Skeletal muscle tissue (tissue), 4 donors: ENCODE results near the gene MRTFA. TPM values are rescaled to one million over a fixed set of nuclear protein-coding genes. Genes with fewer than 3 reads are reported as not detected.

Experiments
- H3K27ac ChIP-seq: one replicate; pipeline ENCODE4 v1.7.0; 2013; ENCODE audit warnings: mild to moderate bottlenecking, low read depth, low read length, inconsistent platforms
- H3K27me3 ChIP-seq, 3 donors: one replicate each; pipeline ENCODE4 v1.7.0; 2013; ENCODE audit warnings: low read length in 3 of 3; ENCODE audit not compliant: control insufficient read depth in 3 of 3, insufficient read depth in 3 of 3
- H3K36me3 ChIP-seq, 3 donors: one replicate each; pipeline ENCODE4 v1.7.0; 2013; ENCODE audit warnings: low read length in 3 of 3; ENCODE audit not compliant: control insufficient read depth in 3 of 3, insufficient read depth in 3 of 3
- H3K4me1 ChIP-seq, 3 donors: one replicate each; pipeline ENCODE4 v1.7.0; 2013; ENCODE audit warnings: low read length in 3 of 3, mild to moderate bottlenecking in 3 of 3; ENCODE audit not compliant: control insufficient read depth in 3 of 3, insufficient read depth in 3 of 3
- H3K4me3 ChIP-seq, 3 donors: one replicate each; pipeline ENCODE4 v1.7.0; 2013; ENCODE audit warnings: low read length in 3 of 3
- H3K9ac ChIP-seq, 3 donors: one replicate each; pipeline ENCODE4 v1.7.0; 2013; ENCODE audit warnings: low read length in 3 of 3, mild to moderate bottlenecking in 3 of 3, moderate library complexity in 2 of 3, low read depth in 1 of 3
- H3K9me3 ChIP-seq, 3 donors: one replicate each; pipeline ENCODE4 v1.7.0; 2013; ENCODE audit warnings: low read length in 3 of 3; ENCODE audit not compliant: control insufficient read depth in 3 of 3
- total RNA-seq: library from RNA; depleted of rRNA; stranded (reverse); fragments of >200 nt; gene quantifications from one replicate; pipeline ENCODE4 v1.2.3, GENCODE V29; 2014
- donor health status: Osteomylitis.

Gene MRTFA
- total RNA-seq, 1 donor from 2014 or later, result 25.6 TPM

DNA sequence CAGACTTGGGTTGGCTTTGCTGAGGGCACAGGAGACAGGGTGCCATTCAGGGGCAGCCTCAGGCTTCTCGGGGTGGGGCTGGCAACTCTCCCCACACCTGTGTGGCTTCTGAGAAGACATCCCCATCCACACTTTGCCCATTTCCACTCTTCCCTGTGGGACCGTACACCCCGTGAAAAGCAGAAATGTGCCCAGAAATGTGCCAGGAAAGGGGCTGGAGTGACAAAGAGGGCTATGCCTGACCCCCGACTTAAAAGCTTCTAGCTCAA is 215.5 kb downstream of the MRTFA start:
- peaks cover 61 to 86% (median 76%) of the 10 kb centered on the region in 3 donors for H3K36me3 ChIP-seq

DNA sequence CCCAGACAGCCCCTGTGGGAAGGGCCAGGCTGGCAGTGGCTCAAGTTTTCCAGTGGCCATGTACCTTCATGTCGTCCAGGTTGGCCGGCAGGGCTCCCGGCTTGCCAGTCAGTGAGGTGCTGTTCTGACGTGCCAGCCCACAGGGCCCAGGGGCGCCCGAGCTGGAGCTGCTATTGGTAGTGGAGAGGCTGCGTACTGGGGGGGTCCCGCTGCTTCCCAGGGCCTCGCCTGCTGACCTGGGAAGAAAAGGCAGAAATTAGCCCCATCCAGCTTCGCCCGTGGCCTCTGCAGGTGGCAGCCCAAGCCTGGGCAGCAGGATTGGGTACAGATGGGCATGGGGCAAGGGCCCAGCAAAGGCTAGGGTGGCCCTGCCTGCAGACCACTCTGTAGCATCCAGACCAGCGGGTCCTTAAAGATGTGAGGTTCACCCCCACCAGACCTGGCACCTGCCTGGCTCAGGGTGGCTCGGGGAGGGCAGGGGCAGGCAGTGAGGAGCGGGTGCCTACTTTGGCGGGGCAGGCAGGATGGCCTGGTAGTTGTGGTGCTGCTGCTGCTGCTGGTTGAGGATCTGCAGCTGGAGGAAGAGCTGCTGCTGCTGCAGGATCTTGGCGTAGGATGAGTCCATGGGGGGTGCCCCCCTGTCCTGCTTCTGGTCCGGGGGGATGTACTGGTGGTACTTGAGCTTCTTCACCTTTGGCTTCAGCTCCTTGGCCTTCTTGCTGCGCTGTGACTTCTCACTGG is 216.0 kb downstream of the MRTFA start:
- no peak overlapping the region for H3K9ac ChIP-seq
- no peaks in the 10 kb centered on the region for H3K9me3 ChIP-seq
- no peak overlapping the region for H3K4me3 ChIP-seq
- peaks cover 63 to 84% (median 77%) of the 10 kb centered on the region in 3 donors for H3K36me3 ChIP-seq
- no peak overlapping the region for H3K27ac ChIP-seq
- peaks cover 36 to 46% (median 36%) of the 10 kb centered on the region in 3 donors for H3K4me1 ChIP-seq
- H3K27me3 ChIP-seq, result no peaks in the 10 kb centered on the region

More for the DNA sequence above, 215.5 kb downstream of the MRTFA start:
- Histone ChIP-seq H3K27ac (no peak overlapping the region), H3K9me3 (no peaks in the 10 kb centered on the region), H3K27me3 (no peaks in the 10 kb centered on the region), H3K4me3 (no peak overlapping the region), H3K9ac (no peak overlapping the region), H3K4me1 (peaks cover 39 to 46% (median 41%) of the 10 kb centered on the region in 3 donors)

- Histone ChIP-seq H3K27me3 (no peaks in the 10 kb centered on the region), H3K9ac (no peak overlapping the region), H3K4me3 (no peak overlapping the region), H3K36me3 (peaks cover 57 to 77% (median 74%) of the 10 kb centered on the region in 3 donors), H3K27ac (no peak overlapping the region), H3K4me1 (peaks cover 28 to 44% (median 31%) of the 10 kb centered on the region in 3 donors), H3K9me3 (no peaks in the 10 kb centered on the region)
Observed at GRCh38 chr22:40419718-40420117, 216.8 kb downstream of the MRTFA start.

DNA sequence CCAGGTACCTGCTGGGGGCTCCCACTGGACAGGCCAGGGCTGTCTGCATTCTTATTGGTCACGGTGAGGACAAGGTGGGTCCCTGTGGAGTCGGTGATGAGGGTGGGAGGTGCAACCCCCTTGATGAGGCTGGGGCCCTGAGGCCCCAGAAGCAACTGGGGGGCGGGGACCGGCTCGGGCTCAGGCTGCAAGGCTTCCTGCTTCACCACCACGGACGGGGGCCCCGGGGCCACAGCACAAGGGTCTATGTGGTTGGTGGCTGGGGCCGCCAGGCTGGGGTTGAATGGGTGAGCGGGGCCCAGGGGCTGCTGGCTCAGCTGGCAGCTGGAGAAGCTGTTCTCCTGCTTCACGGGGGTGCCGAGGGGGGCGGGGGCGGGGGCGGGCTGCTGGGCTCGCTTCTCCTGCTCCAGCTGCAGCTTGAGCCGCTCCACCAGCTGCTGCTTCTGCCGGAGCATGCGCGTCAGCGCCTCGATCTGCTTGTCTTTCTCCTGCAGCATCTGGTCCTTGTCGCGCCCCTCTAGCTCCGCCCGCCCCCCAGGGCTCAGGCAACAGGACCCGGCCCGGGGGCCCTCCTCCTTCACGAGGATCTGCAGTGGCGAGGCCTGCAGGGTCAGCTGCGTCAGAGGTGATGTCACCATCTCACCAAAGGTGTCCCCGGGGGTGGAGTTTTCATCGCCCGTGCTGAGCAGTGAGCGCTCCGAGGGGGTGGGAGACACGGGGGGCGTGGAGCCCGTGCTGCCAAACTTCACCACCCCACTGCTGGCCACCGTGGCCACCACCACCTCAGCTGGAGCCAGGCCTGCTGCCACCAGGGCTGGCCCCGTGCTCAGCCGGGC is 217.9 kb downstream of the MRTFA start:
- H3K9ac ChIP-seq, result no peak overlapping the region
- H3K27ac ChIP-seq, result no peak overlapping the region
- H3K36me3 ChIP-seq, result peaks cover 57 to 71% (median 69%) of the 10 kb centered on the region in 3 donors
- H3K9me3 ChIP-seq, result no peaks in the 10 kb centered on the region
- H3K4me3 ChIP-seq, result no peak overlapping the region
- no peaks in the 10 kb centered on the region for H3K27me3 ChIP-seq
- peaks cover 16 to 32% (median 20%) of the 10 kb centered on the region in 3 donors for H3K4me1 ChIP-seq

DNA sequence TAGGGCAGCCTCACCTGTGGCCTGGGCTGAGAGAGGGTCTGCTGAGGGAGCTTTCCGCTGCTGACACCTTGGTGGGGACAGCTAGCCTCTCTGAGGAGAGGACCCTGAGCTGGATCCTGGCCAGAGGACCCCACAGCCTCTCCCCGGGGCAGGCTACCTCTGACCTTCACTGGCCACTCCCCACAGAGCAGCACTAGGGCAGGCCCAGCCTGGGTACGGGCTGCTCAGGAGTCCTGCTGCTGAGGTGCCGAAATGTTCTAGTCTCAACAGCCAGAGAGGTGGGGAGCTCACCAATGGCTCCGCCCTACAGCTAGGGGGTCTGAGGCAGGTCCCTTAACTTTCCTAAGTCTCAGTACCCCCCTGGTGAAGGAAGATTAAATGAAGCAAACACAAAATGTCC is 218.6 kb downstream of the MRTFA start:
- Histone ChIP-seq H3K9ac (no peak overlapping the region), H3K27me3 (no peaks in the 10 kb centered on the region), H3K4me1 (peaks cover 11 to 25% (median 14%) of the 10 kb centered on the region in 3 donors), H3K36me3 (peaks cover 52 to 64% (median 62%) of the 10 kb centered on the region in 3 donors), H3K4me3 (no peak overlapping the region), H3K9me3 (no peaks in the 10 kb centered on the region), H3K27ac (no peak overlapping the region)

DNA sequence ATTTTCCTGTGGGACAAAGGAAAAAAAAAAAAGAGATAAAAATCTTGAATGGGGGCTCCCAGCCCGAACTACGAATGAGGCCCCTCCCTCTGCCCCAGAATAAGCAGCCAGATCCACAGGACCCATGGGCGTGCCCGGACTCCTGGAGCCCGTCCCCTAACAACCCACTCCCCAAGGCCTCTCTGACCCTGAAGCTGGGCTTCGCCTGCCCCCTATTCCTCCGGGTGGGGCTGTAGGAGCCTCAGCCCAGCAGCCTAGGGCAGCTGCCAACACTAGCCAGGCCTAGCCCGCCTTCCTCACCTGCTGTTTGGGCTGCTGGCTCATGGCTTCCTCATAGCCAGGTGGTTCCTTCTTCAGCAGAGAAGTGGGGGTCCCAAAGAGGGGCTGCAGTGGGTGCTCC is 219.5 kb downstream of the MRTFA start:
- Histone ChIP-seq H3K4me1 (peaks cover 3 to 17% (median 6%) of the 10 kb centered on the region in 3 donors), H3K9ac (no peak overlapping the region), H3K9me3 (no peaks in the 10 kb centered on the region), H3K27ac (no peak overlapping the region), H3K27me3 (no peaks in the 10 kb centered on the region), H3K4me3 (no peak overlapping the region), H3K36me3 (peaks cover 45 to 59% (median 54%) of the 10 kb centered on the region in 3 donors)

DNA sequence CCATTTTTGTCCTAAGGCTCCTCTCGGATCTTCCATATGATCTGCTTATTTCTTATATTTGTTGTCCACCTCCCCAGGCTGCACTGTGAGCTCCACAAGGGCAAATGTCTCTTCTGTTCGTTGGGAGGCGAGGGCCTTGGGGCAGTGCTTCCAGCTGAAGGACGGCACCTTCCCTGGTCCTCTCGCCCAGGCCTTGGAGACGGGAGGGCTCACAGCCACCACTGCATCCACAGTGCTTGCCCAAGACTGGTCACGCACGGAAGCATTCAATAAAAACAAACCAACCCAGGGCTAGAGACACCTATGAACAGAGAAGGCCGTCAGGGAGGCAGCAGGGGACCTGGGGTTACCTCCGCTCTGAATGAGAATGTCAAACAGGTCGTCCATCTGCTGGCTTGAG is 219.9 kb downstream of the MRTFA start:
- Histone ChIP-seq H3K9me3 (no peaks in the 10 kb centered on the region), H3K27ac (no peak overlapping the region), H3K36me3 (peaks cover 42 to 57% (median 51%) of the 10 kb centered on the region in 3 donors), H3K9ac (no peak overlapping the region), H3K4me1 (peaks cover 0 to 13% (median 5%) of the 10 kb centered on the region in 3 donors), H3K4me3 (no peak overlapping the region), H3K27me3 (no peaks in the 10 kb centered on the region)

- Histone ChIP-seq H3K9ac (no peak overlapping the region), H3K27ac (no peak overlapping the region), H3K9me3 (no peaks in the 10 kb centered on the region), H3K27me3 (no peaks in the 10 kb centered on the region), H3K4me1 (peaks cover 3 to 15% (median 5%) of the 10 kb centered on the region in 3 donors), H3K4me3 (no peak overlapping the region), H3K36me3 (peaks cover 42 to 56% (median 52%) of the 10 kb centered on the region in 3 donors)
Observed at GRCh38 chr22:40416267-40416570, 220.3 kb downstream of the MRTFA start.

GRCh38 chr22:40415531-40416266 is 220.8 kb downstream of the MRTFA start:
- Histone ChIP-seq H3K9ac (no peak overlapping the region), H3K4me1 (peaks cover 7 to 20% (median 8%) of the 10 kb centered on the region in 3 donors), H3K4me3 (no peak overlapping the region), H3K36me3 (peaks cover 42 to 56% (median 52%) of the 10 kb centered on the region in 3 donors), H3K27me3 (no peaks in the 10 kb centered on the region), H3K27ac (no peak overlapping the region), H3K9me3 (no peaks in the 10 kb centered on the region)
